Fibroblast of lung (primary cell): Measurements from ENCODE around the gene ZSCAN1. TPM values are rescaled to one million over a fixed set of nuclear protein-coding genes. Genes with fewer than 3 reads are reported as not detected.

Experiments used
- DNase-seq, 2 donors: peaks; one replicate each; pipeline versions ENCODE4 v3.0.0 to v3.0.0-alpha.2; 2010; ENCODE audit warnings: low read depth in 2 of 2
- H2AFZ ChIP-seq: 2 replicates; pipeline ENCODE4 v1.5.1; 2012; ENCODE audit warnings: low read length, control low read depth, inconsistent platforms
- H3K27ac ChIP-seq: 2 replicates; pipeline ENCODE4 v1.5.1; 2011; ENCODE audit warnings: low read length, control low read depth; ENCODE audit not compliant: insufficient read depth
- H3K27me3 ChIP-seq: 2 replicates; pipeline ENCODE4 v1.5.1; 2011; ENCODE audit warnings: mild to moderate bottlenecking, low read length; ENCODE audit not compliant: control insufficient read depth, insufficient read depth
- H3K36me3 ChIP-seq: 2 replicates; pipeline ENCODE4 v1.5.1; 2011; ENCODE audit warnings: low read length; ENCODE audit not compliant: control insufficient read depth, insufficient read depth
- H3K4me1 ChIP-seq: 2 replicates; pipeline ENCODE4 v1.5.1; 2011; ENCODE audit warnings: low read length; ENCODE audit not compliant: control insufficient read depth, insufficient read depth; ENCODE audit errors: extremely low read depth
- H3K4me2 ChIP-seq: 2 replicates; pipeline ENCODE4 v1.5.1; 2011; ENCODE audit warnings: low read length, control low read depth; ENCODE audit not compliant: insufficient read depth; ENCODE audit errors: extremely low read depth
- H3K4me3 ChIP-seq, 4 experiments: fragments of 200-600 bp in 1 of 4; sonication (generic) in 1 of 4; replicated peaks in 1 of 4; 2 replicates each; pipeline ENCODE4 v1.5.1; 2011 to 2016; ENCODE audit warnings: low read length in 4 of 4, low read depth in 3 of 4, mild to moderate bottlenecking in 3 of 4, control low read depth in 2 of 4, inconsistent platforms in 1 of 4, mixed read lengths in 1 of 4; ENCODE audit not compliant: insufficient read depth in 1 of 4; ENCODE audit errors: control extremely low read depth in 1 of 4
- H3K79me2 ChIP-seq: 2 replicates; pipeline ENCODE4 v1.5.1; 2012; ENCODE audit warnings: mild to moderate bottlenecking, low read length, inconsistent platforms; ENCODE audit not compliant: control insufficient read depth, insufficient read depth
- H3K9ac ChIP-seq: 2 replicates; pipeline ENCODE4 v1.5.1; 2011; ENCODE audit warnings: mild to moderate bottlenecking, low read length, control low read depth; ENCODE audit not compliant: insufficient read depth
- H3K9me3 ChIP-seq: 2 replicates; pipeline ENCODE4 v1.5.1; 2012; ENCODE audit warnings: low read depth, low read length; ENCODE audit not compliant: control insufficient read depth, insufficient read depth
- H4K20me1 ChIP-seq: 2 replicates; pipeline ENCODE4 v1.5.1; 2011; ENCODE audit warnings: low read length; ENCODE audit not compliant: control insufficient read depth, insufficient read depth; ENCODE audit errors: extremely low read depth
- EZH2 ChIP-seq: IDR thresholded peaks from 2 replicates; pipeline ENCODE4 v1.5.1; 2012; ENCODE audit warnings: low read length, control low read depth, mild to moderate bottlenecking; ENCODE audit errors: missing control alignments
- polyA plus RNA-seq, 2 donors: library from polyadenylated mRNA; depleted of rRNA in 1 of 2; stranded (reverse) in 1 of 2; unstranded in 1 of 2; fragments of >200 nt; gene quantifications; 2 replicates each; pipeline ENCODE4 v1.2.1, GENCODE V29; 2011 to 2012; ENCODE audit warnings: missing spikeins in 1 of 2
- total RNA-seq: library from RNA; depleted of rRNA; stranded (reverse); fragments of >200 nt; gene quantifications from 2 replicates; pipeline ENCODE4 v1.2.1, GENCODE V29; 2014
- TF ChIP-seq, protein P1 (sequence below), 2 donors: IDR thresholded peaks in 1 of 2; conservative IDR thresholded peaks in 1 of 2; 1 replicate in 1 of 2; 2 replicates in 1 of 2; pipeline ENCODE4 v1.5.1; 2011 to 2012; ENCODE audit warnings: low read length in 2 of 2, control low read depth in 1 of 2, inconsistent platforms in 1 of 2, low read depth in 1 of 2, mild to moderate bottlenecking in 1 of 2

ZSCAN1 gene
- total and polyA plus RNA-seq, 2 donors (not counting 1 experiment from before 2014, with no cell fraction given), result not detected

DNA sequence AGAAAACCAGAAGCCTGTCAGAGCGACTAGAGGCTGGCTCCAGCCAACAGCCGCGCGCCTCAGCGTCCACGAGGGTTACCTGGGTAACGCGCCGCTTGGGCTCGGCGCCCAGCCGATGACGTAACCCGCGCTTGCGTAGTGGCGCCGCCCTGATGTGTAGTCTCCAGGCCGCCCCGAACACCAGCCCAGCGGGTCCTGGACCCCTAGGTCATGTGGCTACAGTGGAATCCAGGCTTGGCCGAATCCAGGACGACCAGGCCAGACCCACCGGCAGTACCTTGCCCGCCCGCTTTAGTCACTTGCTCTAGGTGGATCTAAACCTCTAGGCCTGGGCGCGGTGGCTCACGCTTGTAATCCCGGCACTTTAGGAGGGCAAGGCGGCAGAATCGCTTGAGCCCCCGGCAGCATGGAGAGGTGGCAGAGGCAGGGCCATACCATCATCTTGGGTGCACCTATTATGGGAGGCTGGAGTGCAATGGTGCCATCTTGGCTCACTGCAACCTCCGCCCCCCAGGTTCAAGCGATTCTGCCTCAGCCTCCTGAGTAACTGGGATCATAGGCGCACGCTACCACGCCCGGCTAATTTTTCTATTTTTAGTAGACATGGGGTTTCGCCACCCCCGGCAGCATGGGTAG, 24.0 kb upstream of the ZSCAN1 start:
- H3K9ac ChIP-seq, result peak overlapping the region; percentile 20
- peak overlapping the region; percentile 63 for H3K4me2 ChIP-seq
- H3K9me3 ChIP-seq, result peaks cover 2% of the 10 kb centered on the region
- peak; percentile 81 to 88 for DNase-seq
- H3K36me3 ChIP-seq, result peaks cover 3% of the 10 kb centered on the region
- peak overlapping the region; percentile 6 to 56 (median 33) for H3K4me3 ChIP-seq
- TF ChIP-seq, protein P1, sequence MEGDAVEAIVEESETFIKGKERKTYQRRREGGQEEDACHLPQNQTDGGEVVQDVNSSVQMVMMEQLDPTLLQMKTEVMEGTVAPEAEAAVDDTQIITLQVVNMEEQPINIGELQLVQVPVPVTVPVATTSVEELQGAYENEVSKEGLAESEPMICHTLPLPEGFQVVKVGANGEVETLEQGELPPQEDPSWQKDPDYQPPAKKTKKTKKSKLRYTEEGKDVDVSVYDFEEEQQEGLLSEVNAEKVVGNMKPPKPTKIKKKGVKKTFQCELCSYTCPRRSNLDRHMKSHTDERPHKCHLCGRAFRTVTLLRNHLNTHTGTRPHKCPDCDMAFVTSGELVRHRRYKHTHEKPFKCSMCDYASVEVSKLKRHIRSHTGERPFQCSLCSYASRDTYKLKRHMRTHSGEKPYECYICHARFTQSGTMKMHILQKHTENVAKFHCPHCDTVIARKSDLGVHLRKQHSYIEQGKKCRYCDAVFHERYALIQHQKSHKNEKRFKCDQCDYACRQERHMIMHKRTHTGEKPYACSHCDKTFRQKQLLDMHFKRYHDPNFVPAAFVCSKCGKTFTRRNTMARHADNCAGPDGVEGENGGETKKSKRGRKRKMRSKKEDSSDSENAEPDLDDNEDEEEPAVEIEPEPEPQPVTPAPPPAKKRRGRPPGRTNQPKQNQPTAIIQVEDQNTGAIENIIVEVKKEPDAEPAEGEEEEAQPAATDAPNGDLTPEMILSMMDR (conservative IDR thresholded peaks at IDR 0.05 in 1 of 2, IDR thresholded peaks at IDR 0.05 in 1 of 2; ENCODE audit: low read depth in 1 of 2, low read length in 2 of 2), result no peak
- TF ChIP-seq EZH2, result no peak
- H2AFZ ChIP-seq, result peak overlapping the region; percentile 54
- H3K4me1 ChIP-seq, result no peaks in the 10 kb centered on the region
- H3K27ac ChIP-seq, result peak overlapping the region; percentile 47
- H3K27me3 ChIP-seq, result no peaks in the 10 kb centered on the region
- no peaks in the 10 kb centered on the region for H3K79me2 ChIP-seq
- no peaks in the 10 kb centered on the region for H4K20me1 ChIP-seq

DNA sequence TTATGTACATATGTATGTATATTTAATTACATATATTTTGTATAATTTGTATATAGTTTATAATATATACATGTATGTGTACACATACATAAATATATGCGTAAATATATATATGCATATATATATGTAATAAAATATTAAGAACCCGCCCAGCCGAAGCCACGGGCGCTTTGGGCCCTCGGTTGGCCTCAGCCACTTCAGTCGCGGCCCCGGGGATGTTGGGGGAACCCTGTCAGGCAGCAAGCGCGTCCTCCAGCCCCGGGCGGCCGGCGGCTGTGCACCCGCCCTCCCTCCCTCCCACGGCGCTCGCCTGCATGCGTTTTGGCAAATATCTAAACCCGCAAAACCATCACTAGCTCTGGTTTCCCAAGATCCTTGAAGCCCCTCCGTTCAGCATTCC, 23.3 kb upstream of the ZSCAN1 start:
- Histone ChIP-seq H3K4me1 (no peaks in the 10 kb centered on the region), H3K27ac (no peak overlapping the region), H2AFZ (no peak overlapping the region), H3K36me3 (peaks cover 3% of the 10 kb centered on the region), H3K27me3 (no peaks in the 10 kb centered on the region), H3K4me2 (no peak overlapping the region), H4K20me1 (no peaks in the 10 kb centered on the region), H3K79me2 (no peaks in the 10 kb centered on the region), H3K4me3 (no peak overlapping the region), H3K9ac (no peak overlapping the region), H3K9me3 (peaks cover 2% of the 10 kb centered on the region)
- no peak for DNase-seq
- TF ChIP-seq EZH2, result no peak
- TF ChIP-seq, protein P1 (conservative IDR thresholded peaks at IDR 0.05 in 1 of 2, IDR thresholded peaks at IDR 0.05 in 1 of 2; ENCODE audit: low read depth in 1 of 2, low read length in 2 of 2), result no peak

GRCh38 chr19:58014141-58014540, 19.7 kb upstream of the ZSCAN1 start:
- no peaks in the 10 kb centered on the region for H3K36me3 ChIP-seq
- no peak overlapping the region for H3K4me3 ChIP-seq
- H3K9ac ChIP-seq, result no peak overlapping the region
- H2AFZ ChIP-seq, result no peak overlapping the region
- no peak overlapping the region for H3K27ac ChIP-seq
- DNase-seq, result no peak
- no peaks in the 10 kb centered on the region for H4K20me1 ChIP-seq
- H3K4me1 ChIP-seq, result no peaks in the 10 kb centered on the region
- no peak overlapping the region for H3K4me2 ChIP-seq
- TF ChIP-seq, protein P1 (conservative IDR thresholded peaks at IDR 0.05 in 1 of 2, IDR thresholded peaks at IDR 0.05 in 1 of 2; ENCODE audit: low read depth in 1 of 2, low read length in 2 of 2), result no peak
- H3K9me3 ChIP-seq, result no peaks in the 10 kb centered on the region
- no peaks in the 10 kb centered on the region for H3K79me2 ChIP-seq
- H3K27me3 ChIP-seq, result no peaks in the 10 kb centered on the region
